Adrenal gland (tissue), 19 donors: ENCODE measurements around the gene PLEKHA5. TPM values are rescaled to one million over a fixed set of nuclear protein-coding genes. Genes with fewer than 3 reads are reported as not detected.

ENCODE experiments used
- DNase-seq, 7 donors: peaks; one replicate each; pipeline ENCODE4 v3.0.0-alpha.2; 2019 to 2020
- H3K27ac ChIP-seq, 5 donors: fragments of 200-600 bp; sonication (generic) in 4 of 5; 1 replicate in 3 of 5; 2 replicates in 2 of 5; pipeline versions ENCODE4 v1.5.1 to v1.8.0; 2016 to 2020; ENCODE audit warnings: mild to moderate bottlenecking in 1 of 5
- H3K27me3 ChIP-seq: fragments of 200-600 bp; 2 replicates; pipeline ENCODE4 v1.8.0; 2021
- H3K36me3 ChIP-seq, 2 donors: fragments of 200-600 bp; replicated peaks in 1 of 2; 1 replicate in 1 of 2; 2 replicates in 1 of 2; pipeline versions ENCODE4 v1.5.1 to v1.8.0; 2018 to 2022
- H3K4me1 ChIP-seq, 2 donors: fragments of 200-600 bp; replicated peaks in 1 of 2; 1 replicate in 1 of 2; 2 replicates in 1 of 2; pipeline versions ENCODE4 v1.5.1 to v1.8.0; 2018 to 2021
- H3K4me3 ChIP-seq, 4 donors: fragments of 200-600 bp; sonication (generic) in 3 of 4; one replicate each; pipeline ENCODE4 v1.5.1; 2016 to 2018
- H3K9me3 ChIP-seq, 3 donors: fragments of 200-600 bp; sonication (generic) in 1 of 3; replicated peaks in 1 of 3; 1 replicate in 2 of 3; 2 replicates in 1 of 3; pipeline versions ENCODE4 v1.5.1 to v1.8.0; 2016 to 2021
- POLR2A ChIP-seq, 2 donors: fragments of 450-650 bp; IDR thresholded peaks; one replicate each; pipeline ENCODE4 v1.6.1; 2017; ENCODE audit warnings: antibody characterized with exemption in 2 of 2, mild to moderate bottlenecking in 2 of 2, moderate library complexity in 1 of 2
- WGBS, 4 donors: extraction: QIAGEN DNeasy Blood & Tissue Kit in 2 of 4; methylation state at CpG; one replicate each; pipeline versions ENCODE4 v1.1.5 to v1.1.7; 2013 to 2017; 5-methylcytosine and 5-hydroxymethylcytosine counted together
- intact Hi-C, 2 donors: fragments of 100-400 bp; cut with DNase I; formaldehyde crosslinking; loops; one replicate each; pipeline versions ENCODE4 v1.14.1 to v1.15.0; 2022 to 2023
- long read RNA-seq, 10 donors: library from polyadenylated mRNA in 3 of 10; unstranded in 2 of 10; stranded (forward) in 1 of 10; transcript quantifications; one replicate each; pipeline ENCODE4 v2.0.0 and lab custom pipeline, GENCODE V29; 2021 to 2026
- polyA plus RNA-seq, 3 donors: library from polyadenylated mRNA; stranded (reverse); fragments of 200-250 nt in 2 of 3; fragments of 350-450 nt in 1 of 3; fragmentation: Illumina TruSeq in 1 of 3; extraction: RNeasy Lipid Tissue Mini Kit (QIAGEN cat#74804) in 1 of 3; gene quantifications; one replicate each; pipeline ENCODE4 v1.2.3, GENCODE V29; 2013 to 2014
- total RNA-seq, 9 donors: library from RNA; depleted of rRNA in 4 of 9; stranded (reverse); fragments of >200 nt in 4 of 9; fragments of 120-200 nt in 1 of 9; fragmentation: NEBNext Ultra II Directional in 1 of 9; extraction: Animal tissue kit (Norgen Biotek cat#: 25700) in 1 of 9; gene quantifications; one replicate each; pipeline versions ENCODE4 v1.1.0 to v1.2.4, GENCODE V29; 2013 to 2023
- TF ChIP-seq, protein P1 (sequence below), 6 experiments: fragments of 450-650 bp in 4 of 6; fragments of 200-600 bp in 2 of 6; sonication (generic) in 1 of 6; IDR thresholded peaks; 1 replicate in 5 of 6; 2 replicates in 1 of 6; pipeline versions ENCODE4 v1.5.1 to v1.8.0; 2016 to 2021; ENCODE audit warnings: antibody characterized with exemption in 6 of 6, mild to moderate bottlenecking in 2 of 6, moderate library complexity in 1 of 6
- donor health status: healthy with polysubstance abuse.
- donor health status: Bipolar disorder and iron deficiency.
- donor health status: DM: yes; HTN: yes; CAD: no.
- donor health status: DM: no; HTN: no; CAD: no.
- donor health status: DM: no; HTN: no; CAD: no.
- donor health status: DM: yes; HTN: yes; CAD: no.

PLEKHA5 gene
- total RNA-seq (100 to 1,000 TPM in 4 of 9 donors, 10 to 100 TPM in 5; 26.1 to 165 (median 98.6) TPM), polyA plus RNA-seq (10 to 100 TPM; 32.4 to 60.5 (median 47.5) TPM)
- long read RNA-seq, donor 1, full-length matches to known transcripts = 1 of 1 reads
- long read RNA-seq, donor 1, partial matches to known transcripts = 0 of 1 reads
- long read RNA-seq, donor 1, other reads (novel, unspliced or antisense) = 0 of 1 reads
- long read RNA-seq, donor 2, full-length matches to known transcripts = 2 of 2 reads
- long read RNA-seq, donor 2, partial matches to known transcripts = 0 of 2 reads
- long read RNA-seq, donor 2, other reads (novel, unspliced or antisense) = 0 of 2 reads
- long read RNA-seq, donor 3, partial matches to known transcripts = 0 of 2 reads
- long read RNA-seq, donor 3, other reads (novel, unspliced or antisense) = 0 of 2 reads
- long read RNA-seq, donor 4, partial matches to known transcripts = 122 of 149 reads
- long read RNA-seq, donor 4, other reads (novel, unspliced or antisense) = 24 of 149 reads
- long read RNA-seq, donor 5, full-length matches to known transcripts = 26 of 158 reads
- long read RNA-seq, donor 5, partial matches to known transcripts = 103 of 158 reads
- long read RNA-seq, donor 5, other reads (novel, unspliced or antisense) = 29 of 158 reads
- long read RNA-seq, donor 6, partial matches to known transcripts = 89 of 105 reads
- long read RNA-seq, donor 6, other reads (novel, unspliced or antisense) = 16 of 105 reads
- long read RNA-seq, donor 7, full-length matches to known transcripts = 2 of 2 reads
- long read RNA-seq, donor 7, partial matches to known transcripts = 0 of 2 reads
- long read RNA-seq, donor 7, other reads (novel, unspliced or antisense) = 0 of 2 reads
- long read RNA-seq, donor 8, full-length matches to known transcripts = 4 of 4 reads
- long read RNA-seq, donor 8, partial matches to known transcripts = 0 of 4 reads
- long read RNA-seq, donor 8, other reads (novel, unspliced or antisense) = 0 of 4 reads
- long read RNA-seq, donor 9, partial matches to known transcripts = 0 of 1 reads
- long read RNA-seq, donor 9, other reads (novel, unspliced or antisense) = 0 of 1 reads
- long read RNA-seq, donor 10, full-length matches to known transcripts = 2 of 2 reads
- long read RNA-seq, donor 10, partial matches to known transcripts = 0 of 2 reads
- long read RNA-seq, donor 10, other reads (novel, unspliced or antisense) = 0 of 2 reads

DNA sequence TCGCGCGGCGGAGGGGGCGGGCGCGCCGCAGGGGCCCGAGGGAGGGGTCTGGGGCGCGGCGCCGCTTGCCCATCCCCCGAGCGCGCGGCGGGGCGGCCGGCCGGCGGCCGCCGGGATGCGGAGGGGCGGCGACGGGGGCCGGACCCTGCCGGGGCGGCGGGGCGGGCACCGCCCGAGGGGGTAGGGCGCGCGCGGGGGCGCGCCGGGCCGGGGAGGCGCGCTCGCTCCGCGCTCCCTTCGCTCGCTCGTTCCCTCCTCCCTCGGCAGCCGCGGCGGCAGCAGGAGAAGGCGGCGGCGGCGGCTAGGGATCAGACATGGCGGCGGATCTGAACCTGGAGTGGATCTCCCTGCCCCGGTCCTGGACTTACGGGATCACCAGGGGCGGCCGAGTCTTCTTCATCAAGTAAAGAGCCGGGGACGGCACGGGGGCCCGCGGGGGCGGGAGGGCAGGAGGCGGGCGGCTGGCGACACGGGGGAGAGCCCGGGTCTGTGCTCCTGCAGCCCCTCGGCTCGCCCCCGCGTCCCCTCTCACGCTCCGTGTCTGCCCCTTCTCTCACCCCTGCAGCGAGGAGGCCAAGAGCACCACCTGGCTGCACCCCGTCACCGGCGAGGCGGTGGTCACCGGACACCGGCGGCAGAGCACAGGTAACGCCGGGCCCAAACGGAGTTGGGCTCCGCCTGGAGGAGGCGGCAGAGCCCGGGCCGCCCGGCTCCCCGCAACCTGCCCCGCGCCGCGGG lies at the start of gene PLEKHA5:
TSS of gene PLEKHA5 (plus strand) at position 248 of the 738 bp plus-strand sequence. CDS start at position 315, 67 bp downstream.
- H3K27me3 ChIP-seq = no peaks in the 10 kb centered on the region
- peak; percentile 75 to 82 (median 79) for DNase-seq
- intact Hi-C loops = no loop called here
- H3K4me1 ChIP-seq = peaks cover 6 to 22% of the 10 kb centered on the region in 2 donors
- H3K9me3 ChIP-seq = peaks cover 0 to 9% (median 9%) of the 10 kb centered on the region in 3 donors
- peak in 1 of 2 donors; percentile 77 for TF ChIP-seq POLR2A (IDR thresholded peaks at IDR 0.05)
- TF ChIP-seq, protein P1, sequence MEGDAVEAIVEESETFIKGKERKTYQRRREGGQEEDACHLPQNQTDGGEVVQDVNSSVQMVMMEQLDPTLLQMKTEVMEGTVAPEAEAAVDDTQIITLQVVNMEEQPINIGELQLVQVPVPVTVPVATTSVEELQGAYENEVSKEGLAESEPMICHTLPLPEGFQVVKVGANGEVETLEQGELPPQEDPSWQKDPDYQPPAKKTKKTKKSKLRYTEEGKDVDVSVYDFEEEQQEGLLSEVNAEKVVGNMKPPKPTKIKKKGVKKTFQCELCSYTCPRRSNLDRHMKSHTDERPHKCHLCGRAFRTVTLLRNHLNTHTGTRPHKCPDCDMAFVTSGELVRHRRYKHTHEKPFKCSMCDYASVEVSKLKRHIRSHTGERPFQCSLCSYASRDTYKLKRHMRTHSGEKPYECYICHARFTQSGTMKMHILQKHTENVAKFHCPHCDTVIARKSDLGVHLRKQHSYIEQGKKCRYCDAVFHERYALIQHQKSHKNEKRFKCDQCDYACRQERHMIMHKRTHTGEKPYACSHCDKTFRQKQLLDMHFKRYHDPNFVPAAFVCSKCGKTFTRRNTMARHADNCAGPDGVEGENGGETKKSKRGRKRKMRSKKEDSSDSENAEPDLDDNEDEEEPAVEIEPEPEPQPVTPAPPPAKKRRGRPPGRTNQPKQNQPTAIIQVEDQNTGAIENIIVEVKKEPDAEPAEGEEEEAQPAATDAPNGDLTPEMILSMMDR (IDR thresholded peaks at IDR 0.05) = peak in 2 of 6 experiments; percentile 18 to 28
- H3K36me3 ChIP-seq = no peaks in the 10 kb centered on the region
- peak within 1 kb of the TSS; percentile 76 to 94 (median 91) for H3K27ac ChIP-seq
- H3K4me3 ChIP-seq = peak within 1 kb of the TSS; percentile 18 to 96 (median 74)
- WGBS, 4 donors = 0% methylated on average over 3 to 101 of the region's 103 CpGs

GRCh38 chr12:19080918-19081317 lies 48.6 kb upstream of the PLEKHA5 start:
- Histone ChIP-seq H3K27me3 (no peaks in the 10 kb centered on the region), H3K9me3 (no peaks in the 10 kb centered on the region), H3K36me3 (no peaks in the 10 kb centered on the region), H3K27ac (no peak overlapping the region), H3K4me3 (no peak overlapping the region), H3K4me1 (no peaks in the 10 kb centered on the region)
- no peak for DNase-seq
- 39 to 58% (median 55%) methylated on average over 2 of the region's 2 CpGs for WGBS, 4 donors
- TF ChIP-seq POLR2A (IDR thresholded peaks at IDR 0.05) = no peak
- TF ChIP-seq, protein P1 (IDR thresholded peaks at IDR 0.05) = no peak
- intact Hi-C loops = no loop called here

DNA sequence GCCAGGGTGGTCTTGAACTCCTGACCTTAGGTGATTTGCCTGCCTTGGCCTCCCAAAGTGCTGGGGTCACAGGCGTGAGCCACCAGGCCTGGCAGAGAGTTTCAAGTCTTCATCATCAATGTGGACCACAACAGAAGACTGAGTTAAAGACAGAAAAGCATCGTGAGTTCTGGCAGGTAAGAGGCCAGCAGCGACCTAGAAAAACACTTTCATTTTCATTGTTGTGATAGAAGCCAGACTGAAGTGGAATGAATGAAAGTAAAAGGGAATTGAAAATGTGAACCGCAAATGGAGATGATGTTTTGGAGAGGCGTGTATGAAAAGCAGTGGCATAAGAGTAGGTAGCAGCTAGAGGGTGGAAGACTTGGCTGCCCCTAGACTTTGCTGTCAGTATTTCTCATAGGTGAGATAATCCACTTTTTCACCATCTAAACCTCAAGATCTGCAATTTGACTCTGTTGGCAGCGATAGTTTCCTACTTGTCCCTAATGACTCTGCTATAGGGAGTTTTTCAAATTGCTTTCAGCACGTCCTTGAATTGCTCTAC lies 47.1 kb upstream of the PLEKHA5 start:
- H3K4me1 ChIP-seq = no peaks in the 10 kb centered on the region
- 82 to 90% (median 86%) methylated on average over 7 of the region's 7 CpGs for WGBS, 4 donors
- no peak overlapping the region for H3K4me3 ChIP-seq
- TF ChIP-seq, protein P1 (IDR thresholded peaks at IDR 0.05) = no peak
- TF ChIP-seq POLR2A (IDR thresholded peaks at IDR 0.05) = no peak
- H3K27ac ChIP-seq = no peak overlapping the region
- no peaks in the 10 kb centered on the region for H3K27me3 ChIP-seq
- H3K36me3 ChIP-seq = no peaks in the 10 kb centered on the region
- intact Hi-C loops = no loop called here
- DNase-seq = no peak
- H3K9me3 ChIP-seq = no peaks in the 10 kb centered on the region
